Vagina (tissue), 2 donors: Measurements from ENCODE around the gene DDX20. TPM values are rescaled to one million over a fixed set of nuclear protein-coding genes. Genes with fewer than 3 reads are reported as not detected.

Experiments used
- DNase-seq, 2 donors: peaks; one replicate each; pipeline ENCODE4 v3.0.0-alpha.2; 2017; ENCODE audit errors: extremely low spot score in 2 of 2
- H3K27ac ChIP-seq: fragments of 200-600 bp; sonication (generic); one replicate; pipeline ENCODE4 v1.5.1; 2019
- H3K27me3 ChIP-seq: fragments of 200-600 bp; sonication (generic); one replicate; pipeline ENCODE4 v1.5.1; 2019
- H3K36me3 ChIP-seq, 2 donors: fragments of 200-600 bp; sonication (generic); one replicate each; pipeline ENCODE4 v1.5.1; 2017 to 2019
- H3K4me1 ChIP-seq: fragments of 200-600 bp; sonication (generic); one replicate; pipeline ENCODE4 v1.5.1; 2019
- H3K4me3 ChIP-seq, 2 donors: fragments of 200-600 bp; sonication (generic); 1 replicate in 1 of 2; 2 replicates in 1 of 2; pipeline ENCODE4 v1.5.1; 2016 to 2019
- H3K9me3 ChIP-seq: fragments of 200-600 bp; sonication (generic); one replicate; pipeline ENCODE4 v1.5.1; 2019
- CTCF ChIP-seq, 3 experiments: fragments of 450-650 bp in 2 of 3; fragments of 200-600 bp in 1 of 3; sonication (generic) in 1 of 3; IDR thresholded peaks; one replicate each; pipeline ENCODE4 v1.5.1; 2017 to 2019; ENCODE audit warnings: antibody characterized with exemption in 3 of 3, mild to moderate bottlenecking in 2 of 3, moderate library complexity in 2 of 3
- POLR2A ChIP-seq, 2 donors: fragments of 450-650 bp; IDR thresholded peaks; one replicate each; pipeline ENCODE4 v1.6.1; 2017; ENCODE audit warnings: antibody characterized with exemption in 2 of 2, mild to moderate bottlenecking in 2 of 2, moderate library complexity in 2 of 2
- POLR2AphosphoS5 ChIP-seq, 2 donors: sonication (generic); formaldehyde crosslinking; IDR thresholded peaks; one replicate each; pipeline ENCODE4 v1.9.0; 2017; ENCODE audit warnings: antibody characterized with exemption in 2 of 2, mild to moderate bottlenecking in 2 of 2, low read depth in 1 of 2; ENCODE audit not compliant: insufficient read depth in 1 of 2
- intact Hi-C: fragments of 100-400 bp; cut with DNase I; formaldehyde crosslinking; loops from one replicate; pipeline ENCODE4 v1.15.1; 2023
- total RNA-seq: library from RNA; depleted of rRNA; stranded (reverse); fragments of >200 nt; gene quantifications from one replicate; pipeline ENCODE4 v1.2.3, GENCODE V29; 2016

Gene DDX20
- total RNA-seq, 1 donor from 2014 or later: 16.2 TPM

- H3K4me1 ChIP-seq: no peaks in the 10 kb centered on the region
- intact Hi-C loops: no loop called here
- H3K36me3 ChIP-seq: no peaks in the 10 kb centered on the region
Observed at GRCh38 chr1:111779546-111779945, 23.8 kb downstream of the DDX20 start.

GRCh38 chr1:111784273-111784901 lies 28.7 kb downstream of the DDX20 start:
- Histone ChIP-seq H3K27ac (no peak overlapping the region), H3K4me1 (peaks cover 6% of the 10 kb centered on the region), H3K9me3 (no peaks in the 10 kb centered on the region), H3K4me3 (no peak overlapping the region), H3K27me3 (no peaks in the 10 kb centered on the region), H3K36me3 (no peaks in the 10 kb centered on the region)
- DNase-seq: no peak
- intact Hi-C loops: no loop called here
- no peak for TF ChIP-seq POLR2A (IDR thresholded peaks at IDR 0.05)
- no peak for TF ChIP-seq POLR2AphosphoS5 (IDR thresholded peaks at IDR 0.05; ENCODE audit: insufficient read depth in 1 of 2, low read depth in 1 of 2)
- TF ChIP-seq CTCF (IDR thresholded peaks at IDR 0.05): no peak

More at GRCh38 chr1:111779546-111779945, 23.8 kb downstream of the DDX20 start:
- H3K27ac ChIP-seq: no peak overlapping the region
- no peak overlapping the region for H3K4me3 ChIP-seq
- H3K9me3 ChIP-seq: no peaks in the 10 kb centered on the region
- DNase-seq: peak in 1 of 2 donors; percentile 74
- no peaks in the 10 kb centered on the region for H3K27me3 ChIP-seq
- no peak for TF ChIP-seq POLR2A (IDR thresholded peaks at IDR 0.05)

GRCh38 chr1:111786669-111787207 lies 31.0 kb downstream of the DDX20 start:
- Histone ChIP-seq H3K36me3 (no peaks in the 10 kb centered on the region), H3K9me3 (no peaks in the 10 kb centered on the region), H3K4me3 (no peak overlapping the region), H3K4me1 (peaks cover 6% of the 10 kb centered on the region), H3K27me3 (no peaks in the 10 kb centered on the region), H3K27ac (no peak overlapping the region)
- intact Hi-C loops: no loop called here
- no peak for TF ChIP-seq POLR2A (IDR thresholded peaks at IDR 0.05)
- no peak for TF ChIP-seq CTCF (IDR thresholded peaks at IDR 0.05)
- no peak for TF ChIP-seq POLR2AphosphoS5 (IDR thresholded peaks at IDR 0.05; ENCODE audit: insufficient read depth in 1 of 2, low read depth in 1 of 2)
- DNase-seq: peak in 1 of 2 donors; percentile 76

GRCh38 chr1:111789142-111789541 lies 33.4 kb downstream of the DDX20 start:
- no peaks in the 10 kb centered on the region for H3K27me3 ChIP-seq
- intact Hi-C loops: no loop called here
- DNase-seq: peak in 1 of 2 donors; percentile 88
- no peak overlapping the region for H3K4me3 ChIP-seq
- H3K36me3 ChIP-seq: no peaks in the 10 kb centered on the region
- H3K27ac ChIP-seq: peak overlapping the region; percentile 19
- peaks cover 6% of the 10 kb centered on the region for H3K4me1 ChIP-seq
- TF ChIP-seq POLR2AphosphoS5 (IDR thresholded peaks at IDR 0.05; ENCODE audit: insufficient read depth in 1 of 2, low read depth in 1 of 2) (no peak), CTCF (IDR thresholded peaks at IDR 0.05) (no peak), POLR2A (IDR thresholded peaks at IDR 0.05) (no peak)
- H3K9me3 ChIP-seq: no peaks in the 10 kb centered on the region

GRCh38 chr1:111789666-111790316 lies 34.1 kb downstream of the DDX20 start:
- Histone ChIP-seq H3K9me3 (no peaks in the 10 kb centered on the region), H3K36me3 (no peaks in the 10 kb centered on the region), H3K4me3 (no peak overlapping the region), H3K27ac (no peak overlapping the region), H3K27me3 (no peaks in the 10 kb centered on the region), H3K4me1 (peaks cover 6% of the 10 kb centered on the region)
- DNase-seq: no peak
- TF ChIP-seq POLR2AphosphoS5 (IDR thresholded peaks at IDR 0.05; ENCODE audit: insufficient read depth in 1 of 2, low read depth in 1 of 2) (peak in 1 of 2 donors; percentile 31), CTCF (IDR thresholded peaks at IDR 0.05) (peak in 1 of 3 experiments; percentile 29), POLR2A (IDR thresholded peaks at IDR 0.05) (no peak)
- intact Hi-C loops: no loop called here
